GM12873 (cell line): ENCODE measurements around the gene PCBP3.

ENCODE experiments used
- TF ChIP-seq, protein P1 (sequence below): IDR thresholded peaks from 2 replicates; pipeline ENCODE4 v1.5.1; 2012; ENCODE audit warnings: low read depth, mild to moderate bottlenecking, moderate library complexity, low read length, control low read depth; ENCODE audit not compliant: insufficient read depth; ENCODE audit errors: missing control alignments

The PCBP3 gene

DNA sequence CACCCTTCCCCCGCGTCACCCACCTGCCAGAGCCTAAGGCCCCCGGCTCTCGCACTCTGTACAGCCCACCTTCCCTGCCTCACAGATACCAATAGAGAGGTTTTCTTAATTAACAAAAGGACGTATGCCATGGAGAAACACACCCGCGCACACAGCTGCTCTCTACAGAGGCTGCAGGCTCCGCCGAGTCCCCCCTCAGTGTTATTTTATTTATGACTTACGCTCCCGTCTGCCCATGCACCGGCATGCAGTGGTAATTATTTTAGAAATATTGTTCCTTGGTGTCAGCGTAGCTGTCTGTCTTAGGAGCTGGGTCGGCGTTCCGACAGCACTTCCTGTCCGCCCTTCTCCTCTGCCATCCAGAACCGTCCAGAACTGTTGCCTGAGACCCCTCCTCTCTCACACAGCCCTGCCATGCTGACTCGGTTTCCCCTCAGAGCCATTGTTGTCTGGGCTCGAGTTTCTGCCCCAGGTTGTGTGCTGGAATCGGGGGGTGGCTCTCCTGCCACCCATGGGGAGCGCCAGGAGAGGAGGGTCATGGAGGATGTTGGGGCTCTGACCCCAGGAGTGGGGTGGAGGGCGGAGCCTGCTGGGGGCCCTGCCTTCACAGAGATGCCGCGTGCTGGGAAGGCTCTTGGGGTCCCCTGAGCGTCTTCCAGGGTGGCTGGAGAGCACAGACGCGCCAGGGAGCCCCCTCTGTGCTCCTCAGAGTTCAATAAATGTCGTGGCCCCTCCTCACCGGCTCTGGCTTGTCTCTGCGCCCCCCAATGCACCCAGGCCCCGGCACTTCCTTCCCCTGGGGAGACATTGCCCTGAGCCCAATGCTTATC lies 298.4 kb downstream of the PCBP3 start:
- TF ChIP-seq, protein P1, sequence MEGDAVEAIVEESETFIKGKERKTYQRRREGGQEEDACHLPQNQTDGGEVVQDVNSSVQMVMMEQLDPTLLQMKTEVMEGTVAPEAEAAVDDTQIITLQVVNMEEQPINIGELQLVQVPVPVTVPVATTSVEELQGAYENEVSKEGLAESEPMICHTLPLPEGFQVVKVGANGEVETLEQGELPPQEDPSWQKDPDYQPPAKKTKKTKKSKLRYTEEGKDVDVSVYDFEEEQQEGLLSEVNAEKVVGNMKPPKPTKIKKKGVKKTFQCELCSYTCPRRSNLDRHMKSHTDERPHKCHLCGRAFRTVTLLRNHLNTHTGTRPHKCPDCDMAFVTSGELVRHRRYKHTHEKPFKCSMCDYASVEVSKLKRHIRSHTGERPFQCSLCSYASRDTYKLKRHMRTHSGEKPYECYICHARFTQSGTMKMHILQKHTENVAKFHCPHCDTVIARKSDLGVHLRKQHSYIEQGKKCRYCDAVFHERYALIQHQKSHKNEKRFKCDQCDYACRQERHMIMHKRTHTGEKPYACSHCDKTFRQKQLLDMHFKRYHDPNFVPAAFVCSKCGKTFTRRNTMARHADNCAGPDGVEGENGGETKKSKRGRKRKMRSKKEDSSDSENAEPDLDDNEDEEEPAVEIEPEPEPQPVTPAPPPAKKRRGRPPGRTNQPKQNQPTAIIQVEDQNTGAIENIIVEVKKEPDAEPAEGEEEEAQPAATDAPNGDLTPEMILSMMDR, result no peak

DNA sequence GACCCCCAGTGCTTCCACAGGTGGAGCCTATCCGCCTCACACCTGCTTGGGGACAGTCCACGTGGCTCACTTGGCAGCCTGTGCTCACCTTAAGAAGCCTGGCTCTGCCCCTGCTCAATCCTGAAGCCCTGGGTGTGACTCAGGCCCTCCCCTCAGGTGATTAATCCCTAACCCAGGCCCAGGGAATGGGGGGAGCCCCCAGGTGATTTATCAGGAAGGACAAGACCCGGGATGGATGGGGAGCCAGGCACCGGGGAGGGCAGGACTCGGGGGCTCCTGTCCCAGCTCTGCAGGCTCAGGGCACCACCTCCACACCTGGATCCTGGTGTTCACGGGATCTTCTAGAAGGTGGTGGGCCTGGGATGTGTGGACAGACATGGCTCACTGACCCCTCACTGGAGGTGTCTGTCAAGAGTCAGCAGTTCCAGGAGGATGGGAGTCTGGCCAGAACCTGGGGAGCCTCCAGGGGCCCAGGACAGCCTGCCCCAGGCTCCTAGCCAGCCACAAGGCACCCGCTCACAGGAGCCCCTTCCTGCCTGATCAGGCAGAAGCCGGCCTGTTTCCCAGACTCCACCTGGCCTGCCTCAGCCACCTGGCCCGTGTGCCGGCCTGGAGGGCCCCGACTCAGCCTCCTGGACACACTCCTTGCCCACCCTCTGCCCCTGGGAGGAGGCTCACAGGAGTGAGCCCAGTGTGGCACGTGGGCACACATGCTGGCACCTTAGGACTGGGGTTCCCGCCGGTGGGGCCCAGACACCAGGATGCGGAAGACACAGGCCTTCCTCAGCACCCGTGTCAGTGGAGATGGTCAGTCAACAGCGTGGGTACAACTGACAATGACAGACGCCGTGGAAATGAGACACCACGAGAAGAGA lies 299.5 kb downstream of the PCBP3 start:
- TF ChIP-seq, protein P1, result no peak

DNA sequence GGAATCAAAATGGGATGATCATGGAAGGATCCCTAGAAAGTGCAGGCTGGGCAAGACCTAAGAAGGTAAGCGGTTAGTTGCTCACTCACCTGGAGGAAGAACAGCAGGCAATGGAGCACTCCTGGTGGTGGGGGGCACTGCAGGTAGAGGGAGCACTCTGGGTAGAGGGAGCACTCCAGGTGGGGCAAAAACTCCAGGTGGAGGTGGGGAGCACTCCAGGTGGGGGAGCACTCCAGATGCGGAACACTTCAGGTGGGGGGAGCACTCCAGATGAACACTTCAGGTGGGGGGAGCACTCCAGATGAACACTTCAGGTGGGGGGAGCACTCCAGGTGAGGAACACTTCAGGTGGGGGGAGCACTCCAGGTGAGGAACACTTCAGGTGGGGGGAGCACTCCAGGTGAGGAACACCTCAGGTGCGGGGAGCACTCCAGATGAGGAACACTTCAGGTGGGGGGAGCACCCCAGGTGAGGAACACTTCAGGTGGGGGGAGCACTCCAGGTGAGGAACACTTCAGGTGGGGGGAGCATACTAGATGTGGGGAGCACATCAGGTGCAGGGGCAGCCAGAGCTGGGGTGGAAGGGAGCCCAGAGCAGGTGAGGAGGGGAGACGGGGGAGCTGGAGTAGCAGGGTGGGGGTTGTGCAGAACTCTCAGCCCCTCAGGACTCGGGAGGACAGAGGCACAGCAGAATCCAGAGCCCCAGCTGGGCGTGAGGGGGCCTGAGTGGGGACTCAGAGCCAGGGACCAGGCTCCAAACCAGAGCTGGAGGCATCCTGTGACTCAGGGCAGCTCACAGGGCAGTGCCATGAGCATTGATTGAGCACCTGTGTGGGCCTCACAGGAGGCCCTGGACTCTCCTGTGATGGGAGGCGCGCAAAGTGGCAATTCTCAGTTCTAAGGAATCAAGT lies 300.4 kb downstream of the PCBP3 start:
- TF ChIP-seq, protein P1, result no peak

GRCh38 chr21:45944601-45945000 lies 301.1 kb downstream of the PCBP3 start:
- TF ChIP-seq, protein P1, result no peak

DNA sequence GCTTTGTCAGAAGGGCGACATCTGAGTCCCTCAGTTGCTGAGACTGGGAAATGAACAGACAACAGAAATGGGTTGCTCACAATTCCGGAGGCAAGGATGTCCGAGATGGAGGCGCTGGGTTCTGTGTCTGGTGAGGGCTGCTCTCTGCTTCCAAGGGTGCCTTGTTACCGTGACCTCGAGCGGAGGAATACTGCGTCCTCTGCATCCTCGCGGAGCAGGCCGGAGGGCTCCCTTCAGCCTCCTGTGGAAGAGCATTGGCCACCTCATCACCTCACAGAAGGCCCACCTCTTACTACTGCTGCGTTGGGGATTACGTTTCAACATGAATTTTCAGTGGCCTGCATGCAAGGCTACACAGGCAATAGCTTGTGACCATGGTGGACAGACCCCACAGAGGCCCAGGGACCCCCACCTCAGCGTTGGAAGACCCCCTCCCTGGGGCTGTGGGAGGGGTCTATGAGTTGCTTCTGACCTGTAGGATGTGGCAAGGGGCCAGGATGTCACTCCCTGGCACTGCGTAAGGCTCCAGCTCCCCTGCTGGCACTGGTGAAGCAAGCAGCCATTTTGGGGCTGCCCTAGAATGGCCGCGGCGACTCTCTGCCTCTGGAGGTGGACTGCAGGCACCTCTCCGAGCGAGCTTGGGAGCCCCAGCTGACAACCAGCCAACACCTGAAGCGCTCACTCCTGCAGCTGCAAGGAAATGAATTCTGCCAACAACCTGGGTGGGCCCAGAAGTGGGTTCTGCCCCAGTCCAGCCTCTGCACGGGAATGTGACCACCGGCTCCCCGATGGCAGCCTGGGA lies 301.7 kb downstream of the PCBP3 start:
- TF ChIP-seq, protein P1, result no peak

DNA sequence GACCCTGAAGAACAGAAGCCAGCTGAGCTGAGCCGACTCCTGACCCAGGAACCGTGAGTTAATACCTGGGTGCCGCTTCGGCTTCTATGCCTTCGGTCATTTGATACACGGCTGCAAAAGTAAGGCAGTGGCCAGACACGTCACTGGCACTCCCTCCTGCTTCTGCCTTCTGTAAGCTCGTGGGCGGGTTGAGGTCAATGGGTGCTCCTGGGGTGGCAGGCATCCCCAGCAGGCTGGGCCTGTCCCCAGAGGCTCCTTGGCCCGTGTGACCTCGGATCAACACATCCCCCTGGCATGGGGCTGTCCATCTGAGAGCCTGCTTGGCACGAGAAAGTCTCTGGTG lies 302.3 kb downstream of the PCBP3 start:
- TF ChIP-seq, protein P1, result no peak
